ENCODE results near the gene SMIM3. TPM values are rescaled to one million over a fixed set of nuclear protein-coding genes. Genes with fewer than 3 reads are reported as not detected.

Gene SMIM3
- total RNA-seq, 1 experiment from 2014 or later, result 55.2 TPM

- Histone ChIP-seq H3K27ac (ENCODE audit: low read length) (peak overlapping the region; percentile 86), H3K27me3 (ENCODE audit: control insufficient read depth, insufficient read depth, low read length) (no peaks in the 10 kb centered on the region), H3K4me1 (ENCODE audit: control insufficient read depth, insufficient read depth, low read length) (peaks cover 57% of the 10 kb centered on the region), H3K9me3 (ENCODE audit: control insufficient read depth, insufficient read depth, low read depth, low read length) (no peaks in the 10 kb centered on the region), H3K36me3 (ENCODE audit: control insufficient read depth, insufficient read depth, low read length) (peaks cover 2% of the 10 kb centered on the region; the same call in 1 of the 2 replicates), H3K4me3 (ENCODE audit: low read depth in 2 of 2, low read length in 2 of 2) (peak overlapping the region; percentile 87 to 88)
- DNase-seq (ENCODE audit: low read depth, low spot score) (no peak), ATAC-seq (no peak)
- TF ChIP-seq REST (IDR thresholded peaks at IDR 0.05; ENCODE audit: insufficient read depth in 1 of 2, low read depth in 2 of 2, low read length in 1 of 2) (no peak), SIN3A (IDR thresholded peaks at IDR 0.05; ENCODE audit: borderline replicate concordance, insufficient read depth, low read depth, low read length) (no peak; the same call in 1 of the 2 replicates), CTCF (IDR thresholded peaks at IDR 0.05) (peak; percentile 52; the same call in 1 of the 2 replicates)
- intact Hi-C loops (cut with micrococcal nuclease; ENCODE audit: unreplicated experiment) (no loop called here), in situ Hi-C loops (cut with HindIII; ENCODE audit: low pct_unique_long_range_greater_than_20kb, low sequenced_read_pairs) (no loop called here)
- ChIA-PET CTCF (interaction anchor here (0.6 to 1.5 kb wide), 4 partner anchors 67 to 384 kb away, joined by 3 to 7 read pairs (median 4); partner anchors contain the start of genes IRGM and RBM22), POLR2A (interaction anchor here (0.7 kb wide), 1 partner anchor 16 kb away, joined by 3 read pairs; no protein-coding TSS in a partner anchor)
- BruUV-seq (replicated peaks), result no TSS peak
Measured at GRCh38 chr5:150779397-150780186, 1.0 kb downstream of the SMIM3 start.

- Histone ChIP-seq H3K27me3 (ENCODE audit: control insufficient read depth, insufficient read depth, low read length) (no peaks in the 10 kb centered on the region), H3K27ac (ENCODE audit: low read length) (peak overlapping the region; percentile 86), H3K36me3 (ENCODE audit: control insufficient read depth, insufficient read depth, low read length) (peaks cover 2% of the 10 kb centered on the region; the same call in 1 of the 2 replicates), H3K4me1 (ENCODE audit: control insufficient read depth, insufficient read depth, low read length) (peaks cover 60% of the 10 kb centered on the region), H3K4me3 (ENCODE audit: low read depth in 2 of 2, low read length in 2 of 2) (peak overlapping the region; percentile 87 to 88), H3K9me3 (ENCODE audit: control insufficient read depth, insufficient read depth, low read depth, low read length) (no peaks in the 10 kb centered on the region)
- CTCF ChIA-PET, result interaction anchor here (0.6 to 0.9 kb wide), 2 partner anchors 19 to 385 kb away, joined by 4 to 5 read pairs; no protein-coding TSS in a partner anchor
- TF ChIP-seq SIN3A (IDR thresholded peaks at IDR 0.05; ENCODE audit: borderline replicate concordance, insufficient read depth, low read depth, low read length) (no peak), CTCF (IDR thresholded peaks at IDR 0.05) (no peak), REST (IDR thresholded peaks at IDR 0.05; ENCODE audit: insufficient read depth in 1 of 2, low read depth in 2 of 2, low read length in 1 of 2) (no peak), TCF7L2 (IDR thresholded peaks at IDR 0.05; ENCODE audit: low read depth, low read length) (no peak), POLR2AphosphoS5 (IDR thresholded peaks at IDR 0.05; ENCODE audit: low read depth, low read length) (no peak)
- DNase-seq (ENCODE audit: low read depth, low spot score) (no peak), ATAC-seq (no peak)
- intact Hi-C loops (cut with micrococcal nuclease; ENCODE audit: unreplicated experiment) (no loop called here), in situ Hi-C loops (cut with HindIII; ENCODE audit: low pct_unique_long_range_greater_than_20kb, low sequenced_read_pairs) (no loop called here)
- POLR2A ChIA-PET, result interaction anchor here (0.7 kb wide), 1 partner anchor 17 kb away, joined by 3 read pairs; no protein-coding TSS in a partner anchor
- BruUV-seq (replicated peaks), result no TSS peak
Measured at GRCh38 chr5:150780187-150780692, 1.7 kb downstream of the SMIM3 start.

Measured in Panc1 (cell line).